OCI-LY1 (cell line): ENCODE data around the gene BUB1B.
"Not testable (repeated sequence)": the region's sequence is repeated elsewhere in the genome, so short reads cannot be mapped to it uniquely, and the experiment has no call there.

Experiments
- H2AFZ ChIP-seq: fragments of 200-600 bp; sonication (generic), shearing (Covaris generic); 2 replicates; pipeline ENCODE4 v1.6.0; 2014; ENCODE audit warnings: antibody characterized with exemption, mild to moderate bottlenecking, low read length
- H3F3A ChIP-seq: fragments of 200-600 bp; sonication (generic), shearing (Covaris generic); 2 replicates; pipeline ENCODE4 v1.6.0; 2014; ENCODE audit warnings: mild to moderate bottlenecking, antibody characterized with exemption, low read length, moderate library complexity; ENCODE audit not compliant: insufficient read depth
- H3K27ac ChIP-seq: fragments of 200-600 bp; sonication (generic); 2 replicates; pipeline ENCODE4 v1.5.1; 2014; ENCODE audit warnings: low read length, mixed run types, mild to moderate bottlenecking, low read depth; ENCODE audit not compliant: poor library complexity, severe bottlenecking
- H3K27me3 ChIP-seq: fragments of 200-600 bp; sonication (generic); 2 replicates; pipeline ENCODE4 v1.6.0; 2014; ENCODE audit warnings: antibody characterized with exemption, mild to moderate bottlenecking, low read length, moderate library complexity; ENCODE audit not compliant: insufficient read depth
- H3K36me3 ChIP-seq: fragments of 200-600 bp; sonication (generic); 2 replicates; pipeline ENCODE4 v1.6.1; 2014; ENCODE audit warnings: mild to moderate bottlenecking, antibody characterized with exemption, low read length, moderate library complexity, mixed read lengths; ENCODE audit not compliant: insufficient read depth
- H3K4me1 ChIP-seq: fragments of 200-600 bp; sonication (generic); 2 replicates; pipeline ENCODE4 v1.5.1; 2014; ENCODE audit warnings: mild to moderate bottlenecking, low read length, moderate library complexity; ENCODE audit not compliant: insufficient read depth, severe bottlenecking
- H3K4me2 ChIP-seq: fragments of 200-600 bp; sonication (generic), shearing (Covaris generic); 2 replicates; pipeline ENCODE4 v1.6.1; 2014; ENCODE audit warnings: low read length
- H3K4me3 ChIP-seq: fragments of 200-600 bp; sonication (generic); 2 replicates; pipeline ENCODE4 v1.5.1; 2014; ENCODE audit warnings: low read length, low read depth, mild to moderate bottlenecking, mixed read lengths; ENCODE audit not compliant: poor library complexity, severe bottlenecking
- H3K79me2 ChIP-seq: fragments of 200-600 bp; shearing (Covaris generic); 2 replicates; pipeline ENCODE4 v1.6.1; 2016; ENCODE audit warnings: mixed run types, low read length, mixed read lengths; ENCODE audit not compliant: insufficient read depth
- H3K9ac ChIP-seq: fragments of 200-600 bp; sonication (generic), shearing (Covaris generic); 2 replicates; pipeline ENCODE4 v1.6.1; 2014; ENCODE audit warnings: mild to moderate bottlenecking, low read length, mixed read lengths
- H3K9me2 ChIP-seq: fragments of 200-600 bp; sonication (generic), shearing (Covaris generic); 2 replicates; pipeline ENCODE4 v1.6.1; 2014; ENCODE audit warnings: low read depth, mild to moderate bottlenecking, low read length, mixed read lengths
- H3K9me3 ChIP-seq: fragments of 200-600 bp; shearing (Covaris generic); 2 replicates; pipeline ENCODE4 v1.6.1; 2014; ENCODE audit warnings: low read length, mixed read lengths
- H4K20me1 ChIP-seq: fragments of 200-600 bp; sonication (generic), shearing (Covaris generic); 2 replicates; pipeline ENCODE4 v1.6.0; 2016; ENCODE audit warnings: mild to moderate bottlenecking, low read length; ENCODE audit not compliant: insufficient read depth
- CTCF ChIP-seq: fragments of 200-600 bp; sonication (generic), shearing (Covaris generic); IDR thresholded peaks from 2 replicates; pipeline ENCODE4 v1.5.1; 2017; ENCODE audit warnings: mild to moderate bottlenecking, antibody characterized with exemption, low read length, moderate library complexity, mixed read lengths
- EZH2 ChIP-seq: fragments of 200-600 bp; sonication (generic), shearing (Covaris generic); IDR thresholded peaks from 2 replicates; pipeline ENCODE4 v1.8.0; 2017; ENCODE audit warnings: borderline replicate concordance, mixed run types, mild to moderate bottlenecking, antibody characterized with exemption, low read length, moderate library complexity, mixed read lengths

Gene BUB1B

GRCh38 chr15:40161693-40162391, 973 bp downstream of the BUB1B start:
- H4K20me1 ChIP-seq: no peaks in the 10 kb centered on the region
- TF ChIP-seq CTCF (no peak), EZH2 (no peak)
- H3K36me3 ChIP-seq: peaks cover 54% of the 10 kb centered on the region
- H3K27me3 ChIP-seq: no peaks in the 10 kb centered on the region
- H3F3A ChIP-seq: no peaks in the 10 kb centered on the region
- peak overlapping the region; percentile 90 for H3K4me2 ChIP-seq
- H3K9me2 ChIP-seq: no peaks in the 10 kb centered on the region
- peak overlapping the region; percentile 74 for H3K27ac ChIP-seq
- H3K79me2 ChIP-seq: peaks cover 58% of the 10 kb centered on the region
- peak overlapping the region; percentile 98 for H3K9ac ChIP-seq
- H3K4me3 ChIP-seq: peak overlapping the region; percentile 85
- peaks cover 46% of the 10 kb centered on the region for H3K4me1 ChIP-seq
- H2AFZ ChIP-seq: no peak overlapping the region
- no peaks in the 10 kb centered on the region for H3K9me3 ChIP-seq

GRCh38 chr15:40162552-40162951, 1.7 kb downstream of the BUB1B start:
- Histone ChIP-seq H3K4me1 (peaks cover 51% of the 10 kb centered on the region), H3K27me3 (no peaks in the 10 kb centered on the region), H3K9ac (peak overlapping the region; percentile 98), H3K36me3 (peaks cover 61% of the 10 kb centered on the region), H3K9me2 (no peaks in the 10 kb centered on the region), H3K9me3 (no peaks in the 10 kb centered on the region), H3K27ac (peak overlapping the region; percentile 74), H3F3A (no peaks in the 10 kb centered on the region), H3K4me2 (peak overlapping the region; percentile 90), H3K4me3 (peak overlapping the region; percentile 85), H4K20me1 (no peaks in the 10 kb centered on the region), H2AFZ (no peak overlapping the region), H3K79me2 (peaks cover 64% of the 10 kb centered on the region)
- no peak for TF ChIP-seq CTCF
- no peak for TF ChIP-seq EZH2

- peaks cover 53% of the 10 kb centered on the region for H3K4me1 ChIP-seq
- H3K36me3 ChIP-seq: peaks cover 74% of the 10 kb centered on the region
- no peaks in the 10 kb centered on the region for H3K9me2 ChIP-seq
- peak overlapping the region; percentile 98 for H3K9ac ChIP-seq
- no peak overlapping the region for H2AFZ ChIP-seq
- peak overlapping the region; percentile 85 for H3K4me3 ChIP-seq
- H4K20me1 ChIP-seq: no peaks in the 10 kb centered on the region
- H3K79me2 ChIP-seq: peaks cover 73% of the 10 kb centered on the region
- no peaks in the 10 kb centered on the region for H3K9me3 ChIP-seq
- no peaks in the 10 kb centered on the region for H3K27me3 ChIP-seq
- peak overlapping the region; percentile 74 for H3K27ac ChIP-seq
- TF ChIP-seq EZH2 (no peak), CTCF (no peak)
- H3K4me2 ChIP-seq: peak overlapping the region; percentile 90
- H3F3A ChIP-seq: no peaks in the 10 kb centered on the region
These were observed 3.0 kb downstream of the BUB1B start for GRCh38 chr15:40163657-40164416.

GRCh38 chr15:40167374-40167773, 6.5 kb downstream of the BUB1B start:
- H3K79me2 ChIP-seq: peaks cover 62% of the 10 kb centered on the region
- not testable (repeated sequence) for H3K4me2 ChIP-seq, H2AFZ ChIP-seq, H3K9me2 ChIP-seq, H3K27me3 ChIP-seq, H3K9me3 ChIP-seq, H4K20me1 ChIP-seq, H3F3A ChIP-seq, H3K27ac ChIP-seq, H3K9ac ChIP-seq, H3K4me3 ChIP-seq
- H3K36me3 ChIP-seq: peaks cover 94% of the 10 kb centered on the region
- peaks cover 42% of the 10 kb centered on the region for H3K4me1 ChIP-seq
